NCI-H2171 (cell line): Measurements from ENCODE around the gene FEM1B.

ENCODE experiments used
- DNase-seq: peaks from one replicate; lab custom pipeline; 2025; lab: John Stamatoyannopoulos, UW

Gene FEM1B

GRCh38 chr15:68325726-68326125 lies 48.2 kb downstream of the FEM1B start:
- DNase-seq: no peak

GRCh38 chr15:68326711-68327354 lies 49.3 kb downstream of the FEM1B start:
- no peak for DNase-seq

- no peak for DNase-seq
Observed at GRCh38 chr15:68328443-68328842, 50.9 kb downstream of the FEM1B start.

- DNase-seq: no peak
Observed at GRCh38 chr15:68328964-68329363, 51.4 kb downstream of the FEM1B start.

- no peak for DNase-seq
Observed at GRCh38 chr15:68330416-68330815, 52.9 kb downstream of the FEM1B start.

- DNase-seq: no peak
Observed at GRCh38 chr15:68330901-68331300, 53.4 kb downstream of the FEM1B start.

GRCh38 chr15:68332266-68332665 lies 54.7 kb downstream of the FEM1B start:
- DNase-seq: no peak

DNA sequence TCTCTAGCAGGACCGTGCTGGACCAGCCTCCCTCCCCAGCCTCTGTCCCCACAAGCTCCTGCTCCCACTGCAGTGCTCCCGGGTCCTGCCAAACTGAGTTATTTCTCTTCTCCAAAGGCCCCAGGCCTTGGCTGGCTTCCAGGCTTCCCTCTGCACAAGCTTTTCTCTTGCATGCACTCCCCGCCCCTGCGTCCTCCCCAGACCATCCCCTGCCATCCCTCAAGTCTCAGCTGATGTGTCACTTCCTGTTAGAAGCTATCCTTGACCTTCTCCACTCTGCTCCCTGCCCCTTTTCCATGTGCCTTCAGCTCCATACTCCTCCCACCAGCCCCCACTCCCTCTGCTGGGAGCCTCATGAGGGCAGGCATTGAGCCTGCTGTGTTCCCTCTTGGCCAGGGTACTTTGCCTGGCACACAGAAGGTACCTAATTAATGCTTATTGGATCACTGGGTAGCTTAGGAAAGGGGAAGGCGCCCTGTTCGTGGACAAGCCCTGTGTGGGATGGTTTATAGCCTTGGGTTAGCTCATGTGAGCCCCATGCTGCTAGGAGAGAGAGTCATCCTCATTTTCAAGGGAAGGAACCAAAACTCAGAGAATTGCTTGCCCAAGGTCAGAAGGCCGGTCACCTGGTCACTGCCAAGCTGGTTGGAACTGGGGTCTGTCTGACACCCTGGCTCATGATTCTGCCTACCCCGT lies 56.4 kb downstream of the FEM1B start:
- DNase-seq: no peak

DNA sequence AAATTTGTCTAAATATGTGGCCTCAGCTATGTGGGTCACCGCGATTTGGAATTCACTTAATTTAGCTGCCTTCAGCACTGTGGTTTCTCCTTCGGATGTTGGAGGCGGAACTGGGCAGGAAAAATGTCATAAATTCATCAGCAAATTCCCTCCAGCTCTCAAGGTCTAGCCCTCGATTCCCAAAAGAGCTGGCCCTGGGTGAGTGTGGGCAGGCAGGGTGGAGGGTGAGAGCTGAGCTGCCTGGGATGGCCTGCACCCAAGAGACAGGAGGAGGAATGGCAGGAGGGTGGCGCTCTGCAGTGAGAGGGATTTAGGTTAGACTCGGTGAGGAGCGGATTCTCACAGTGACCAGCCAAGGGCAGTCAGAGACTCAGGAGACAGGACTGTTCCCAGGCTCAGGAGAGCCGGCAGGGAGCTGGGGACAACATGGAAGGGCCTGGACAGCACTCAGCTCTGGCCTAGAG lies 57.1 kb downstream of the FEM1B start:
- DNase-seq: no peak

DNA sequence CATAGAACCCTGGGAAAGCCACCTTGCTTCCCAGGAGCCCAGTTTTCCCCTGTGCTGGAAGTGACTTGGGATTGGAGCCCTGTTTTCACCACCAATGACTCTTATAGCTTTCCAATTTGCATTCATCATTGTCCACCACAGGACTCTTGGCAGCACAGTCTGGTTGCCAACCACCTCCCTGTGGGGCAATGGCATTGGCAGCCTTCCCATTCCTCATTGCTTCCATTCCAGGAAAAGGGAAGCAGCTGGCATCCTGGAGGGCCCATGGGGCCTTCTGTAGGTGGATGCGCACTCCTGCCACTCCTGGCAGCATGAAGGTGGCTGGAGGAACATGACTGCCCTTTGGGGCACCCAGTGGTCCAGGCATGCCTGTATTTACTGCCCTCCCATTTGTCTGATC lies 57.7 kb downstream of the FEM1B start:
- DNase-seq: peak; percentile 66

DNA sequence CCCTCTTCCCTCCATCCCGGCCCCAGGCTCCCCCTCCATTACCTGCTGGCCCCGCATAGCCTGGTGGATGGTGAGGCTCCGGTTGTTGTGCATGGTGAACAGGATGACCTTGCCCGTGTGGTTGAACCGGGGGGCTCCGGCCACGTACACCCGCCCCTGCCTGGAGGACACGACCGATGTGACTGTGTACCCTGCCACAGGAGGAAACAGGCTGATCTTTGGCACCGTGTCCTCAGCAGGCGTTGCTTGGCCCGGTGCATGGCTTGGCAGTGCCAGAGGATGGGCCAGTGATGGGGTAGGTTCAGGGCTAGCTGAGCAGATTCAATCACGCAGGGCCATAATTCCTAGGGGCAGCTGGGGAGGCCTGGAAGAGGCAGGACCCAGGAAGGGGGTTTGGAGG lies 58.1 kb downstream of the FEM1B start:
- DNase-seq: no peak

GRCh38 chr15:68336516-68336915 lies 59.0 kb downstream of the FEM1B start:
- no peak for DNase-seq

GRCh38 chr15:68337826-68338225 lies 60.3 kb downstream of the FEM1B start:
- no peak for DNase-seq

DNA sequence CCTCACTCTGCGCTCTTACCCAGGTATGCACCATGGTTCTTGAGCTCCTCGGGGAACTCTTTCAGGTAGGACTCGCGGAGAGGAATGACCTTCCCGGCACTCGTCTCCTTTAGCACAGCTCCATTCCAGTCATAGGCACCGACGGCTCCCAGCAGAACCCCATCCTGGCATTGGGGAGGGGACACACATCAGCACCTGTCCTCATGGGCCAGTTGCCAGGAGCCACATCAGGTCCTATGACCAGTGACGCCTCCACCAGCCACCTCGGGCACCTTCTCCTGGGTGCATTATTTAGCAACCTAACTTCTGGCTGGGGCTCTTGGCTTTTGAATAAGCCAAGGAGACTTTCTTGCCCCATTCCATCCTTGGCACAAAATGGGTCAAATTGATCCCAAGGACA lies 61.9 kb downstream of the FEM1B start:
- no peak for DNase-seq

DNA sequence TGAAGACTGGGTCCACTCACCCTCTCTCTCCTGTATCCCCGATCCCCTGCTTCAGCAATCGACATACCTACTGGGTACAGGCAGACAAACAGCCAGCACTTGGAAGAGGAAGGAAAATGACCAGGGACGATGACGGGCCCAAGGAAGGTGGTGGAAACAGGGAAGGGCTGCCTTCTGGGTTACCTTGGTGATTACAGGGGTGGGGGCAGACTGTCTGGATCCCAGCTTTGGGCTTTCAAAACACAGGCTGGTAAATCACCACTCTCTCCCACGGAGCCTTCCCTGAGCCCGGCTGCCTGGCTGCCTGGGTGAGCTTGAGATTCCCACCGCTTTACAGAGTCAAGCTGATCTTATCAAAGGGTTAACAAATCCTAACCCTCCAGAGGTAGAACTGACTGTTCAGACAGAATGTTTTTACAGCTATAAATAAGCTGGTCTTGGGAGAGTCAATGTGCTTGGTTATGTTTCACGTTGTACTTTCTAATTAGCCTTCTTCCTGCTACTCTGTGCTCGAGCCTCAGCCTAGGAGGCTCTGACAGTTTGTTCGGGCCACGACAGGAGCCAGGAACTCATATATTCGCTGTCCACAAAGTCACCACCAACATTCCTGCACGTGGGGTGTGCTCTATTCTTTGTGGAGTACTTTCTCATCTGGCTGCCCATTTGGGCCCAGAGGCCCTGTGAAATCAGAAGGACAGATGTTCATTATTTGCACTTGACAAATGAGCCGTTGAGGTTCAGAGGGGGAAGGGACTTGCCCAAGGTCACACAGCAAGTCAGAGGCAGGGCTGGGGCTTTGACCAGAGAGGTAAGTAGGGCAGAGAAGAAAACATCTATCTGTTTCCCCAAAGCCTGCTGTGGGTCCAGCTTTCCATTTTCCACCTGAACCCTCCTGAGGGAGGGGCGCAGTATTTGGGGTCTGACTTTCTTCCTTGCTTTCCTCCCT lies 63.5 kb downstream of the FEM1B start:
- no peak for DNase-seq

- no peak for DNase-seq
Observed at GRCh38 chr15:68341760-68342725, 64.5 kb downstream of the FEM1B start.

DNA sequence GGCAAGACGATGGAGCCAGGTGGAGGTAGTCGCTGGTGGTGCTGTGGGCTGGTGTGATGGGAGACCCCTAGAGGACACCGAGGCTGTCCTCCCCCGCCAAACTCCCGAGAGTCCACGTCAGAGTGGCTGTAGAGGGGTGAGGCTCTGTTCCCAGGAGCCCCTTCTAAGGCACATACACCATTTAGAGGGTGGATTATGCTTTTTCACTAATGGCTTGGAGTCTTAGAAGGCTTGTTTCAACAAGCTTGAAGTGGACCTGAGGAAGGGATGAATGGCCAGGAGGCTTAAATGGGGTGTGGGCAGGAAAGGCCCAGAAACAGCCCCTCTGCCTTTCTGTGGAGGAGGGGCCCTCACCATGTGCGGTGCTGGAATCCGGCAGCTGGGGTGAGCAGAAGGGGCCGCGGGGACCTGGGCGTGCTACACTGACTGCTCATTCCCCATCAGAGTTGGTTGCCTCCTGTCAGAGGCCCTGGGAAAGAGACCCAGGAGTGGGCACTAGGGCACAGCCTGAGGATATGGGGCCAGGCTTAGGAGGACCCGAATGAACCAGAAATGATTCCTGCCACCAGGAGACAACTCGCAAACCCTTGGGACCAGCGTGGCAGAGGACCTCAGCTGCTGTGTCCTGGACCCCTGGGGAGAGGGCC lies 66.2 kb downstream of the FEM1B start:
- no peak for DNase-seq

- no peak for DNase-seq
Observed at GRCh38 chr15:68344600-68344999, 67.1 kb downstream of the FEM1B start.
